NCI-H82 treated with DMSO at 0.1 percent for 48 hours (cell line): ENCODE results near the gene GNAQ.
A peak's percentile ranks its signal among the peaks of the same experiment; 100 is the strongest.
"Not testable (repeated sequence)": the region's sequence is repeated elsewhere in the genome, so short reads cannot be mapped to it uniquely, and the experiment has no call there.

Experiments used
- DNase-seq: peaks from one replicate; lab custom pipeline; 2025; ENCODE audit not compliant: unreplicated experiment; lab: John Stamatoyannopoulos, UW

GNAQ gene

GRCh38 chr9:77793849-77794248 lies 237.8 kb downstream of the GNAQ start:
- no peak for DNase-seq

- no peak for DNase-seq
These were observed 241.7 kb downstream of the GNAQ start for GRCh38 chr9:77789891-77790290.

- DNase-seq: no peak
These were observed 246.3 kb downstream of the GNAQ start for GRCh38 chr9:77785341-77785740.

- DNase-seq: no peak
These were observed 248.1 kb downstream of the GNAQ start for GRCh38 chr9:77783518-77783917.

GRCh38 chr9:77779010-77779409 lies 252.6 kb downstream of the GNAQ start:
- no peak for DNase-seq

- no peak for DNase-seq
These were observed 258.2 kb downstream of the GNAQ start for GRCh38 chr9:77773381-77773780.

GRCh38 chr9:77772646-77773045 lies 259.0 kb downstream of the GNAQ start:
- DNase-seq: no peak

- DNase-seq: no peak
These were observed 260.4 kb downstream of the GNAQ start for GRCh38 chr9:77771171-77771570.

- no peak for DNase-seq
These were observed 261.3 kb downstream of the GNAQ start for GRCh38 chr9:77770340-77770739.

- no peak for DNase-seq
These were observed 262.4 kb downstream of the GNAQ start for GRCh38 chr9:77769246-77769645.

GRCh38 chr9:77766587-77766986 lies 265.0 kb downstream of the GNAQ start:
- no peak for DNase-seq

GRCh38 chr9:77765781-77766259 lies 265.8 kb downstream of the GNAQ start:
- no peak for DNase-seq

GRCh38 chr9:77764894-77765780 lies 266.5 kb downstream of the GNAQ start:
- DNase-seq: no peak

- DNase-seq: no peak
These were observed 268.0 kb downstream of the GNAQ start for GRCh38 chr9:77763566-77763965.

GRCh38 chr9:77760919-77761318 lies 270.7 kb downstream of the GNAQ start:
- not testable (repeated sequence) for DNase-seq

- no peak for DNase-seq
These were observed 272.2 kb downstream of the GNAQ start for GRCh38 chr9:77759391-77759790.

GRCh38 chr9:77756449-77756848 lies 275.2 kb downstream of the GNAQ start:
- no peak for DNase-seq

- no peak for DNase-seq
These were observed 278.4 kb downstream of the GNAQ start for GRCh38 chr9:77753180-77753579.

GRCh38 chr9:77752554-77752953 lies 279.1 kb downstream of the GNAQ start:
- no peak for DNase-seq

GRCh38 chr9:77751341-77752091 lies 280.1 kb downstream of the GNAQ start:
- peak; percentile 54 for DNase-seq

GRCh38 chr9:77750981-77751340 lies 280.6 kb downstream of the GNAQ start:
- DNase-seq: no peak

GRCh38 chr9:77750284-77750683 lies 281.3 kb downstream of the GNAQ start:
- DNase-seq: no peak
